T follicular helper cell (primary cell): ENCODE measurements around the gene C16orf89.

ENCODE experiments used
- DNase-seq: peaks from one replicate; pipeline ENCODE4 v3.0.0-alpha.2; 2020; ENCODE audit warnings: low read depth

The C16orf89 gene

GRCh38 chr16:5003828-5004227 is 61.9 kb downstream of the C16orf89 start:
- DNase-seq: no peak

DNA sequence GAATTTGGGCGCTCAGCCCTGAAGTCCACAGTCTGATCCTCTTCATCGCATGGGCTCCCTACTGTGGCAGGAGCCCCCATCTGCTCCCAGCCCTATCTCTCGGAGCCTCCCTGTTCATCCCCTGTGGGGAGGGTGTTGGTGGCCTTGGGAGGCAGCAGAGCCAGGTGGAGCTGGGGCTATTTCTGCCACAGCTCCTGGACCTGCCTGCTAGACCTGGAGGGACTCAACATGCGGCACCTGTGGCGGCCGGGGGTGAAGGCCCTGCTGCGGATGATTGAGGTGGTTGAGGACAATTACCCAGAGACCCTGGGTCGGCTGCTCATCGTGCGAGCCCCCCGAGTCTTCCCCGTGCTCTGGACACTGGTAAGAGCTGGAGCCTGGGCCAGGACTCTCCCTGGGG is 62.5 kb downstream of the C16orf89 start:
- no peak for DNase-seq

DNA sequence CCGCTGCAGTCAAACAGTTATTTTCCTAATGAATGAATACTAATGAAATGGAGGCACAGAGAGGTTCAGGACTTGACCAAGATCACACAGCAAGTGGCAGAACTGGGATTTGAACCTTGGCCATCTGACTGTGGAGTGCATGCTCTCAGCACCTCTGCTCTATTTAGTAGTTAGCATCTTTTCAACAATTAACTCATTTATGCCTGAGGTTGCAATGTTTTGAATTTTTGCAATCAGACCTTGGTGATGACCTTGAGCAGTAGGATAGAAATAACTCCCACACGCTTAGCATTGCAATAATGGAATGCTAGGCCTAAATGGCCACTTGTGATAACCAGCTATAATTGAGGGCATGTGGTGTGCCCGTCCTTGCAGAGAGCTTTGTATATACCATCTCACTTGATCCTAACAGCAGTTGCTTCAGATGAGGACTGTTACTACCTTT is 63.0 kb downstream of the C16orf89 start:
- no peak for DNase-seq

DNA sequence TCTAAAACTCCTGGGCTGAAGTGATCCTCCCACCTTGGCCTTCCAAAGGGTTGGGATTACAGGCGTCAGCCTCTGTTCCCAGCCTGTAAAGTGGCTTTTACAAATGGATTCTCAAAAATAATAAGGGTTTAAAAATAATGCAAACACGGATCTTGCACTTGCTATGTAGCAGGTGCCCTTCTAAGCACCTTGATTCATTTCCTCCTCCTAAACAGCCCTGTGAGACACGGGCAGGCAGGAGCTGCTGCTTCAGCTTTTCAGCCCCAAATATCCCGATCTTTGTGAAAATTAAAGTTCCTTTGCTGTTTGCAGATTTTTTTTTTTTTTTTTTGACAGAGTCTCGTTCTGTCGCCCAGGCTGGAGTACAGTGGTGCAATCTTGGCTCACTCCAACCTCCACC is 63.8 kb downstream of the C16orf89 start:
- DNase-seq: no peak

GRCh38 chr16:5001571-5001970 is 64.2 kb downstream of the C16orf89 start:
- DNase-seq: no peak

GRCh38 chr16:5000573-5001001 is 65.2 kb downstream of the C16orf89 start:
- no peak for DNase-seq

DNA sequence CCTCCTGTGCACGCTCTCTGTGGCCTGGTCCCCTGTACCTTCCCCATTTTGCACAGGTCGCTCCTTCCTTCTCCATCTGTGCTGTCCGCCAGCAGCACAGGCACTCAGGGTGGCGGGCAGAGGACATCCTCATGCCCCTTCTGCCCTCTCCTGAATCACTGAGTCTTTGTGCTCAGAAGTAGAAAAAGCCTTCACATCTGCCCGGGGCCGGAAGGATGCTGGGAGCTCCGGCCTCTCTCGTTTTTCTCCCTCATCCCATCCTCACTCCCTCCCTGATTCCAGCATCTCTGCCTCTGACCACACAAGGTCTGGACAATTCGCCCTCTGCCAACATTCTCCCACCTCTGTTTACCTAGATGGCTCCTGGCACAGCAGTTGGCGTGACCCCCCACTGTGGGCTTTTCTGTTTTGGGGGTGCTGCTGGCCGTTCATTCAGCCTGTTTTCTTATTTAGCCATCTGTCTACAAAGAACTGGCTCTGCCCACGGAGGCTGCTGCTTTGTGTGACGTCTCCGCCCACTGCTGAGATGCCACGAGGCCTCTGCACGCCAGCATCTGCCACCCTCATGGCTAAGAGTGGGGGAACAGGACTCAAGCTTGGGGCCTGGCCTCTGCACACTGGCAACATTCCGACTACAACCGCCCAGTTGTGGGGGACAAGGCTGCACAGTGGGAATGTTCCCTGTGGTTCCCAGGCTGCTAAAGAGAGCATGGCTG is 70.9 kb downstream of the C16orf89 start:
- DNase-seq: no peak
